Right lobe of liver (tissue), 4 donors: ENCODE data around the gene SCEL.

ENCODE experiments used
- CTCF ChIP-seq, 4 donors: fragments of 200-600 bp in 3 of 4; fragments of 450-650 bp in 1 of 4; IDR thresholded peaks; one replicate each; pipeline versions ENCODE4 v1.5.1 to v1.8.0; 2016 to 2022; ENCODE audit warnings: antibody characterized with exemption in 4 of 4, mild to moderate bottlenecking in 2 of 4
- POLR2A ChIP-seq: fragments of 450-650 bp; IDR thresholded peaks from one replicate; pipeline ENCODE4 v1.6.1; 2017; ENCODE audit warnings: antibody characterized with exemption, mild to moderate bottlenecking
- donor health status: DM: no; HTN: no; CAD: no.
- donor health status: DM: no; HTN: no; CAD: no.
- donor health status: DM: no; HTN: yes; CAD: no.

- no peak for TF ChIP-seq CTCF (IDR thresholded peaks at IDR 0.05)
- TF ChIP-seq POLR2A = no peak
Measured at GRCh38 chr13:77611068-77611467, 75.6 kb downstream of the SCEL start.
